Subcutaneous abdominal adipose tissue (tissue), 5 donors: ENCODE results near the gene PDXK.

Source experiments
- H3K27ac ChIP-seq: one replicate; pipeline ENCODE4 v1.7.0; 2013; ENCODE audit warnings: low read depth, mild to moderate bottlenecking, inconsistent platforms, low read length, moderate library complexity
- H3K27me3 ChIP-seq, 5 donors: one replicate each; pipeline ENCODE4 v1.7.0; 2013; ENCODE audit warnings: low read length in 5 of 5, inconsistent platforms in 1 of 5; ENCODE audit not compliant: control insufficient read depth in 5 of 5, insufficient read depth in 4 of 5
- H3K36me3 ChIP-seq, 5 donors: one replicate each; pipeline ENCODE4 v1.7.0; 2013; ENCODE audit warnings: low read length in 5 of 5; ENCODE audit not compliant: control insufficient read depth in 5 of 5, insufficient read depth in 5 of 5
- H3K4me1 ChIP-seq, 5 donors: one replicate each; pipeline ENCODE4 v1.7.0; 2013; ENCODE audit warnings: low read length in 5 of 5, mild to moderate bottlenecking in 3 of 5, moderate library complexity in 1 of 5; ENCODE audit not compliant: control insufficient read depth in 5 of 5, insufficient read depth in 5 of 5
- H3K4me3 ChIP-seq, 5 donors: one replicate each; pipeline ENCODE4 v1.7.0; 2013; ENCODE audit warnings: low read length in 5 of 5, low read depth in 1 of 5
- H3K9ac ChIP-seq, 5 donors: one replicate each; pipeline ENCODE4 v1.7.0; 2013; ENCODE audit warnings: low read length in 5 of 5, mild to moderate bottlenecking in 4 of 5, moderate library complexity in 3 of 5
- H3K9me3 ChIP-seq, 5 donors: one replicate each; pipeline ENCODE4 v1.7.0; 2013; ENCODE audit warnings: low read length in 5 of 5; ENCODE audit not compliant: control insufficient read depth in 5 of 5
- donor health status: healthy.
- donor health status: healthy.
- donor health status: healthy.
- donor health status: healthy.
- donor health status: healthy.

Gene PDXK

DNA sequence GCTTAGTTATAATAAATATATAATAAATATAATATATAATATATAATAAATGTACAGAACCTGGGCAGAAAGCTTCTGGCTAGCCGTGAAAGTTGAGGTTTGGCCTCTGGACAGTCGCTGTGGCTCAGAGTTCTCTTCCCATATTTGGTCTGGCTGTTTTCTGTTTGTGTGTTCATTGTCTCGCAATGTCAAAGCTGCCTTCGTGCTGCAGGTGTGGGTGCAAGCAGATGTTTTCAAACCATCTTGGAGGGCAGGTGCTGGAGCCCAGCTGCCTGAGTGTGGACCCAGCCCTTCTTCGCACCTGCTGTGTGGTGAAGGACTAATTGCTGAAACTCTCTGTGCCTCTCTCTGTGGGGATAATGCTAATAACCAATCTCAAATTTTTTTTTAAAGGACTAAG, 60.7 kb downstream of the PDXK start:
- H3K36me3 ChIP-seq, result no peaks in the 10 kb centered on the region
- H3K9me3 ChIP-seq, result no peaks in the 10 kb centered on the region
- peak overlapping the region; percentile 79 for H3K27ac ChIP-seq
- H3K27me3 ChIP-seq, result no peaks in the 10 kb centered on the region
- H3K4me3 ChIP-seq, result no peak overlapping the region
- H3K9ac ChIP-seq, result no peak overlapping the region
- H3K4me1 ChIP-seq, result peaks cover 5 to 42% (median 33%) of the 10 kb centered on the region in 5 donors

GRCh38 chr21:43781846-43782245, 62.9 kb downstream of the PDXK start:
- H3K9ac ChIP-seq, result no peak overlapping the region
- H3K27me3 ChIP-seq, result no peaks in the 10 kb centered on the region
- no peaks in the 10 kb centered on the region for H3K36me3 ChIP-seq
- H3K4me3 ChIP-seq, result no peak overlapping the region
- peaks cover 2 to 27% (median 22%) of the 10 kb centered on the region in 5 donors for H3K4me1 ChIP-seq
- H3K9me3 ChIP-seq, result no peaks in the 10 kb centered on the region
- H3K27ac ChIP-seq, result no peak overlapping the region

DNA sequence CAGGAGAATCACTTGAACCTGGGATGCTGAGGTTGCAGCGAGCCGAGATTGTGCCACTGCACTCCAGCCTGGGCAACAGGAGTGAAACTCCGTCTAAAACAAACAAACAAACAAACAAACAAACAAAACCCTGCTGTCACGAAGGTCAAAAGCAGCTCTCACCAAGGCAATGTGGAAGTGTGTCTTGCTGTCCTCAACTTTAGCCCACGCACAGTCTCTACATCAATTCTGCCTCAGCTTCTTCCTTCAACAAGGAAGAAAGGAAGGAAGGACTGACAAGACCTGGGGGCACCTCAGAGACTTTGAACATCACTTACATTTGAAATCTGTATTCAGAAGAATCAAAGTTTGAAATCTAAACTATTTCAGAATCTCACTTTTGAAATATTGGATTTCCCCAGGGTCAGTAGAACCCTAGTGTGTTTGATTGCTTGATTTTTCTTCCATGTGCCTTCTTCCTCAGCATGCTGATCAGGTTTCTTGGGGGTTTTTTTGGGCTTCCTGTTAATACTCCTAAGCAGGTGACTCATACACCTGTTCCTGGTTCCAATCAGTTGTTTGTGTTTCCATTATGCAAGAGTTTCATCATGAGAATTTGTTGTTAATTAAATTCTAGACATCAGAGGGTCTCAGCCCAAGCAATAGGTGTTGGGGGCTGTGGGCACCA, 63.6 kb downstream of the PDXK start:
- Histone ChIP-seq H3K27ac (peak overlapping the region; percentile 61), H3K9ac (peak overlapping the region in 1 of 5 donors; percentile 16), H3K4me1 (peaks cover 2 to 27% (median 22%) of the 10 kb centered on the region in 5 donors), H3K9me3 (no peaks in the 10 kb centered on the region), H3K27me3 (no peaks in the 10 kb centered on the region), H3K4me3 (no peak overlapping the region), H3K36me3 (no peaks in the 10 kb centered on the region)

GRCh38 chr21:43783098-43783700, 64.3 kb downstream of the PDXK start:
- Histone ChIP-seq H3K27me3 (no peaks in the 10 kb centered on the region), H3K4me1 (peaks cover 2 to 26% (median 22%) of the 10 kb centered on the region in 5 donors), H3K4me3 (no peak overlapping the region), H3K9me3 (no peaks in the 10 kb centered on the region), H3K27ac (peak overlapping the region; percentile 61), H3K36me3 (no peaks in the 10 kb centered on the region), H3K9ac (peak overlapping the region in 1 of 5 donors; percentile 16)

- H3K9ac ChIP-seq, result no peak overlapping the region
- peaks cover 3 to 28% (median 22%) of the 10 kb centered on the region in 5 donors for H3K4me1 ChIP-seq
- H3K36me3 ChIP-seq, result no peaks in the 10 kb centered on the region
- H3K4me3 ChIP-seq, result no peak overlapping the region
- H3K27me3 ChIP-seq, result no peaks in the 10 kb centered on the region
- no peaks in the 10 kb centered on the region for H3K9me3 ChIP-seq
- no peak overlapping the region for H3K27ac ChIP-seq
Observed at GRCh38 chr21:43785134-43785533, 66.2 kb downstream of the PDXK start.

DNA sequence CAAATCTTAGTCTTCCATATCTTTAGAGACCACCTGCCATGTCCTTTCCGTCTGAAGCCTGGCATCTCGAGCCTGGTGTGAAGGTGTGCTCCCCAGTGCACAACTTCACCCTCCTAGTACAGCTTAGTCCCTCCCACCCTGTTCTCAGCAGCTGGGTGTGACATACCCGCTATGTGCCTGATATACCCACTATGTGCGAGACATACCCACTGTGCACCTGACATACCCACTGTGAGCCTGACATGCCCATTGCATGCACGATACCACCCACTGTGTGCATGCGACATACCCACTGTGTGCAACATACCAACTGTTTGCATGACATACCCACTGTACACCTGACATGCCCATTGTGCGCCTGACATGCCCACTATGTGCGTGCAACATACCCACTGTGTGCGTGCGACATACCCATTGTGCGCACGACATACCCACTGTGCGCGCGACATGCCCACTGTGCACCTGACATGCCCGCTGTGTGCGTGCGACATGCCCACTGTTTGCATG, 67.4 kb downstream of the PDXK start:
- H3K27ac ChIP-seq, result no peak overlapping the region
- no peaks in the 10 kb centered on the region for H3K9me3 ChIP-seq
- H3K27me3 ChIP-seq, result no peaks in the 10 kb centered on the region
- no peak overlapping the region for H3K4me3 ChIP-seq
- no peaks in the 10 kb centered on the region for H3K36me3 ChIP-seq
- peaks cover 7 to 40% (median 30%) of the 10 kb centered on the region in 5 donors for H3K4me1 ChIP-seq
- H3K9ac ChIP-seq, result no peak overlapping the region

DNA sequence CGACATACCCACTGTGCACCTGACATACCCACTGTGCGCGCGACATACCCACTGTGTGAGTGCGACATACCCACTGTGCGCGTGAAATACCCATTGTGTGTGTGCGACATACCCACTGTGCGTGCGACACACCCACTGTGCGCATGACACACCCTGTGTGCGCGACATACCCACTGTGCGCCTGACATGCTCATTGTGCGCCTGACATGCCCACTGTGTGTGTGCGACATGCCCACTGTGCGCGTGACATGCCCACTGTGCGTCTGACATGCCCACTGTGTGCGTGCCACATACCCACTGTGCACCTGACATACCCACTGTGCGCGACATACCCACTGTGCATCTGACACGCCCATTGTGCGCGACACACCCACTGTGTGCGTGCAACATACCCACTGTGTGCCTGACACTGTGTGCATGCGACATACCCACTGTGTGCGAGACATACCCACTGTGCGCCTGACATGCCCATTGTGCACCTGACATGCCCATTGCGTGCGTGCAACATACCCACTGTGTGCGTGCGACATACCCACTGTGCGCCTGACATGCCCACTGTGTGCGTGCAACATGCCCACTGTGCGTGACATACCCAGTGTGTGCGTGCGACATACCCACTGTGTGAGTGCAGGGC, 68.0 kb downstream of the PDXK start:
- no peak overlapping the region for H3K27ac ChIP-seq
- H3K4me3 ChIP-seq, result no peak overlapping the region
- H3K36me3 ChIP-seq, result peaks cover 0 to 3% (median 3%) of the 10 kb centered on the region in 5 donors
- no peaks in the 10 kb centered on the region for H3K9me3 ChIP-seq
- H3K4me1 ChIP-seq, result peaks cover 7 to 40% (median 30%) of the 10 kb centered on the region in 5 donors
- no peaks in the 10 kb centered on the region for H3K27me3 ChIP-seq
- no peak overlapping the region for H3K9ac ChIP-seq

DNA sequence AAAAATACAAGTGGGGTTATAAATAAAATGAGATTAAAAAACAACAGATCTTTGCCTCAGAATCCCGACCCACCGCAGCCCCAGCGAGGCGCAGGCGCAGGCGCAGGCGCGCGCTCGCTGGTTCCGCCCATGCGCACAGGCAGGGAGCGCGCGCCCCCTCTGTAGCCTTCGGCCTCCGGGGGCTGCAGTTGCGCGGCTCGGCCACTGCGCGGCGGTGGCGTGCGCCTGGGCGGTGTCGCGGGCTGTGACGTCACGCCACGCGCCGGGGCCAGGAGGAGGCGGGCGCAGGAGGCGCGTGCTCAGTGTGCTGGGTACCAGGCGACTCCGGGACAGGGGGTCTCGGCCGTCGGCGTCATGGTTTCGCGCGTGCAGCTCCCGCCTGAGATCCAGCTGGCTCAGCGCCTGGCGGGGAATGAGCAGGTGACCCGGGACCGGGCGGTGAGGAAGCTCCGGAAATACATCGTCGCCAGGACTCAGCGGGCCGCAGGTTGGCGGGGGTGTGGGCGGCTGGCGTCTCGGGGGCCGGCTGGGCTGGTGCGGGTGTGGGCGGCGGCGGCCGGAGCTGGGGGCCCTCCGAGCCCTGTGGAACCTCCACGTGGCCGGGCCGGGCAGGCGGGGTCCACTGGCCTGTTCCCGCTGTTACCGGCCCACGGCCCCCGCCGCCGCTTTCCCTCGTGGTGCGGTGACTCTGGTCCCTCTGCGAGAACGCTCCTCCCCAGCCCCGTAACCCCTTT, 70.5 kb downstream of the PDXK start, which contains the start of gene RRP1:
TSS of gene RRP1 (plus strand) at position 302 of the 734 bp plus-strand sequence. CDS start at position 355, 53 bp downstream.
- no peaks in the 10 kb centered on the region for H3K27me3 ChIP-seq
- peaks cover 0 to 28% (median 27%) of the 10 kb centered on the region in 5 donors for H3K36me3 ChIP-seq
- H3K9ac ChIP-seq, result peak within 1 kb of the TSS; percentile 4 to 87 (median 75)
- peak within 1 kb of the TSS; percentile 81 to 87 (median 82) for H3K4me3 ChIP-seq
- peak within 1 kb of the TSS; percentile 83 for H3K27ac ChIP-seq
- peaks cover 4 to 26% (median 15%) of the 10 kb centered on the region in 5 donors for H3K4me1 ChIP-seq
- H3K9me3 ChIP-seq, result no peaks in the 10 kb centered on the region

DNA sequence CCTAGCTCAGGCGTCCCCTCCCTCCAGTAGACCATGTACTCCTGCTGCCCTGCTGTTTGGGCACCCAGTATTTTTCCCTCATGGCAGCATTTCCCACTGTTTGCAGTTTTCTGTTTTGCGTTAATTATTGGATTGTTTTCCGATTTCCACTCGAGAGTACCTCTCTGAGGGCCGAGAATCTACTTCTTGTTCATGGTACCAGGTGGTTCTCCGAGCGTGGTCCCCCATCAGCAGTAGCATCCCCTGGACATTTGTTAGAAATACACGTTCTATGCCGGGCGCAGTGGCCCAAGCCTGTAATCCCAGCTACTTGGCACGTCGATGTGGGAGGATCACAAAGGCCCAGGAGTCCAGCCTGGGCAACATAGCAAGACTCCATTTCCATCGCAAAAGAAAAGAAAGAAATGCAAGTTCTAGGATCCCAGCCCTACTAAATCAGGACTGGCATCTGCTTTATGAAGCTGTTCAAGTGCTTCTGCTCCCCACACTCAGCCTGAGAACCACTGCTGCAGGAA, 71.1 kb downstream of the PDXK start:
- peak overlapping the region; percentile 81 to 87 (median 82) for H3K4me3 ChIP-seq
- peaks cover 0 to 35% (median 32%) of the 10 kb centered on the region in 5 donors for H3K36me3 ChIP-seq

More for the DNA sequence above, 71.1 kb downstream of the PDXK start:
- Histone ChIP-seq H3K4me1 (peaks cover 4 to 26% (median 15%) of the 10 kb centered on the region in 5 donors), H3K27me3 (no peaks in the 10 kb centered on the region), H3K9ac (peak overlapping the region; percentile 4 to 87 (median 75)), H3K9me3 (no peaks in the 10 kb centered on the region), H3K27ac (peak overlapping the region; percentile 83)
